B cell (primary cell): Measurements from ENCODE around the gene ZNF581. TPM values are rescaled to one million over a fixed set of nuclear protein-coding genes. Genes with fewer than 3 reads are reported as not detected.

ENCODE experiments used
- ATAC-seq: fragments of 200-7000 bp; cut with Tn5 transposase; one replicate; pipeline ENCODE4 v1.10.0; 2021; ENCODE audit warnings: low read depth, mild to moderate bottlenecking, moderate number of reproducible peaks, moderate library complexity
- CTCF ChIA-PET: fragments of 350-600 bp; sonication (Branson Sonifier 250); formaldehyde crosslinking; loops from one replicate; lab custom pipeline; 2021; ENCODE audit warnings: antibody characterized with exemption, inconsistent platforms; lab: Charles Lee
- POLR2A ChIA-PET: fragments of 350-600 bp; sonication (Branson Sonifier 250); formaldehyde crosslinking; loops from one replicate; lab custom pipeline; 2021; ENCODE audit warnings: antibody characterized with exemption; lab: Charles Lee
- DNase-seq: peaks from one replicate; pipeline ENCODE4 v3.0.0; 2013
- H2AFZ ChIP-seq: 2 replicates; pipeline ENCODE4 v1.6.1; 2012; ENCODE audit warnings: mild to moderate bottlenecking, low read depth, low read length; ENCODE audit not compliant: insufficient read depth, poor library complexity, severe bottlenecking
- H3K27ac ChIP-seq, 2 donors: 1 replicate in 1 of 2; 2 replicates in 1 of 2; pipeline ENCODE4 v1.5.1; 2012 to 2013; ENCODE audit warnings: low read length in 2 of 2, mild to moderate bottlenecking in 2 of 2, moderate library complexity in 1 of 2
- H3K27me3 ChIP-seq, 4 experiments: fragments of 200-600 bp in 1 of 4; sonication (generic) in 1 of 4; replicated peaks in 1 of 4; 1 replicate in 2 of 4; 2 replicates in 2 of 4; pipeline versions ENCODE4 v1.6.1 to v1.7.0; 2013 to 2016; ENCODE audit warnings: low read length in 3 of 4, mild to moderate bottlenecking in 2 of 4, mixed read lengths in 1 of 4, moderate library complexity in 1 of 4; ENCODE audit not compliant: insufficient read depth in 4 of 4, control insufficient read depth in 3 of 4; ENCODE audit errors: control extremely low read depth in 1 of 4
- H3K36me3 ChIP-seq, 2 experiments: replicated peaks in 1 of 2; 1 replicate in 1 of 2; 2 replicates in 1 of 2; pipeline versions ENCODE4 v1.6.1 to v1.7.1; 2013; ENCODE audit warnings: low read length in 1 of 2; ENCODE audit not compliant: insufficient read depth in 2 of 2, control insufficient read depth in 1 of 2; ENCODE audit errors: control extremely low read depth in 1 of 2, extremely low read depth in 1 of 2
- H3K4me1 ChIP-seq, 2 donors: fragments of 200-600 bp in 1 of 2; sonication (generic) in 1 of 2; 1 replicate in 1 of 2; 2 replicates in 1 of 2; pipeline versions ENCODE4 v1.5.1 to v1.6.1; 2013 to 2017; ENCODE audit warnings: low read length in 2 of 2; ENCODE audit not compliant: control insufficient read depth in 2 of 2, insufficient read depth in 2 of 2
- H3K4me2 ChIP-seq: replicated peaks from 2 replicates; pipeline ENCODE3; 2012; ENCODE audit warnings: mild to moderate bottlenecking, low read depth, low read length; ENCODE audit not compliant: poor library complexity, severe bottlenecking
- H3K4me3 ChIP-seq, 5 experiments: fragments of 200-600 bp in 1 of 5; sonication (generic) in 1 of 5; 1 replicate in 3 of 5; 2 replicates in 2 of 5; pipeline versions ENCODE4 v1.5.1 to v1.7.0; 2011 to 2016; ENCODE audit warnings: low read length in 4 of 5, mild to moderate bottlenecking in 4 of 5, low read depth in 2 of 5, control low read depth in 1 of 5, moderate library complexity in 1 of 5; ENCODE audit not compliant: insufficient read depth in 1 of 5; ENCODE audit errors: control extremely low read depth in 1 of 5, extremely low read depth in 1 of 5
- H3K79me2 ChIP-seq: fragments of 200-600 bp; sonication (generic); one replicate; pipeline ENCODE4 v1.6.0; 2016; ENCODE audit warnings: low read length; ENCODE audit not compliant: control insufficient read depth, insufficient read depth
- H3K9ac ChIP-seq: fragments of 200-600 bp; sonication (generic); 2 replicates; pipeline ENCODE4 v1.6.1; 2017; ENCODE audit warnings: mild to moderate bottlenecking, low read length, moderate library complexity
- H3K9me3 ChIP-seq, 3 donors: one replicate each; pipeline versions ENCODE4 v1.6.1 to v1.7.1; 2013; ENCODE audit warnings: low read length in 2 of 3; ENCODE audit not compliant: control insufficient read depth in 2 of 3, insufficient read depth in 1 of 3; ENCODE audit errors: control extremely low read depth in 1 of 3
- H4K20me1 ChIP-seq: 2 replicates; pipeline ENCODE4 v1.6.0; 2012; ENCODE audit warnings: mild to moderate bottlenecking, low read length; ENCODE audit not compliant: insufficient read depth, control insufficient read depth, poor library complexity, severe bottlenecking
- H3K27ac Mint-ChIP-seq: one replicate; pipeline ENCODE4 v1.8.0; 2021; ENCODE audit warnings: mixed read lengths
- H3K27me3 Mint-ChIP-seq: one replicate; pipeline ENCODE4 v1.8.0; 2021; ENCODE audit warnings: mixed read lengths
- H3K4me1 Mint-ChIP-seq: one replicate; pipeline ENCODE4 v1.8.0; 2021; ENCODE audit warnings: mixed read lengths
- H3K4me3 Mint-ChIP-seq: one replicate; pipeline ENCODE4 v1.8.0; 2021; ENCODE audit warnings: mixed read lengths
- H3K9me3 Mint-ChIP-seq: one replicate; pipeline ENCODE4 v1.8.0; 2022; ENCODE audit warnings: mixed read lengths; ENCODE audit not compliant: insufficient read depth
- CTCF ChIP-seq: fragments of 200-600 bp; IDR thresholded peaks from one replicate; pipeline ENCODE4 v1.8.0; 2022; ENCODE audit warnings: antibody characterized with exemption, mild to moderate bottlenecking
- EZH2 ChIP-seq: IDR thresholded peaks from 2 replicates; pipeline ENCODE4 v1.6.1; 2012; ENCODE audit warnings: borderline replicate concordance, low read depth, mild to moderate bottlenecking, moderate library complexity, low read length; ENCODE audit not compliant: insufficient read depth, poor library complexity, severe bottlenecking
- WGBS: methylation state at CpG from one replicate; pipeline ENCODE4 v1.1.5; 2013; ENCODE audit warnings: missing lambda C conversion rate; ENCODE audit not compliant: insufficient coverage; 5-methylcytosine and 5-hydroxymethylcytosine counted together
- intact Hi-C: fragments of 100-400 bp; cut with micrococcal nuclease; formaldehyde crosslinking; loops from one replicate; pipeline ENCODE4 v1.10.0; 2022
- polyA plus RNA-seq: library from polyadenylated mRNA; depleted of rRNA; stranded (reverse); fragments of >200 nt; gene quantifications from 2 replicates; pipeline ENCODE4 v1.2.3, GENCODE V29; 2012
- total RNA-seq, 2 donors: library from RNA; stranded (reverse); fragments of 120-200 nt in 1 of 2; gene quantifications; 1 replicate in 1 of 2; 2 replicates in 1 of 2; pipeline versions ENCODE4 v1.2.3 to v1.2.4, GENCODE V29; 2013 to 2022

ZNF581 gene
- total and polyA plus RNA-seq, 2 donors (not counting 1 experiment from before 2014, with no cell fraction given) = 48.2 to 51.3 TPM

- peaks cover 0 to 57% of the 10 kb centered on the region in 2 experiments for H3K36me3 ChIP-seq
- peak overlapping the region; percentile 70 for H2AFZ ChIP-seq
- ChIA-PET POLR2A (interaction anchor here (0.8 to 1.4 kb wide), 4 partner anchors 21 to 396 kb away, joined by 3 to 4 read pairs (median 3); partner anchors contain the start of genes HSPBP1, KMT5C and U2AF2), CTCF (interaction anchor here (1.1 to 1.8 kb wide), 4 partner anchors 20 to 133 kb away, joined by 3 to 5 read pairs (median 4); no protein-coding TSS in a partner anchor)
- no peaks in the 10 kb centered on the region for H3K27me3 Mint-ChIP-seq
- peak overlapping the region; percentile 80 for H3K9ac ChIP-seq
- WGBS = 6% methylated on average over 11 of the region's 16 CpGs
- H3K27ac Mint-ChIP-seq = peak overlapping the region; percentile 91
- H3K4me3 Mint-ChIP-seq = peak overlapping the region; percentile 95
- H3K79me2 ChIP-seq = peaks cover 68% of the 10 kb centered on the region
- H3K4me2 ChIP-seq = peak overlapping the region; percentile 82
- peaks cover 71% of the 10 kb centered on the region for H3K4me1 Mint-ChIP-seq
- H3K9me3 ChIP-seq = peaks cover 0 to 2% (median 0%) of the 10 kb centered on the region in 3 donors
- ATAC-seq = no peak
- no peak for DNase-seq
- H3K27me3 ChIP-seq = no peaks in the 10 kb centered on the region
- no peak for TF ChIP-seq EZH2
- no peak for TF ChIP-seq CTCF
- H3K4me1 ChIP-seq = peaks cover 50 to 60% of the 10 kb centered on the region in 2 donors
- H3K4me3 ChIP-seq = peak overlapping the region; percentile 64 to 93 (median 77)
- H4K20me1 ChIP-seq = peaks cover 73% of the 10 kb centered on the region
- H3K9me3 Mint-ChIP-seq = no peaks in the 10 kb centered on the region
- intact Hi-C loops = loop anchor here (1.0 to 5.0 kb wide), 4 partner anchors 22 to 1474 kb away; partner anchors contain the start of genes PPP1R12C, RPS9, ZNF580 and ZNF581
- H3K27ac ChIP-seq = peak overlapping the region; percentile 87 to 93
Measured at GRCh38 chr19:55675661-55676354, 32.4 kb downstream of the ZNF581 start.
